Neural crest cell (in vitro differentiated cells): Measurements from ENCODE around the gene TTLL7. TPM values are rescaled to one million over a fixed set of nuclear protein-coding genes. Genes with fewer than 3 reads are reported as not detected.

ENCODE experiments used
- DNase-seq: peaks from one replicate; pipeline ENCODE4 v3.0.0; 2021; ENCODE audit warnings: low read depth, mixed read lengths, low spot score
- H3K27ac Mint-ChIP-seq: one replicate; pipeline ENCODE4 v1.8.0; 2021; ENCODE audit warnings: mild to moderate bottlenecking, mixed read lengths; ENCODE audit not compliant: unreplicated experiment
- H3K27me3 Mint-ChIP-seq: 2 replicates; pipeline ENCODE4 v1.8.0; 2021; ENCODE audit warnings: low read depth, mild to moderate bottlenecking, mixed read lengths
- H3K36me3 Mint-ChIP-seq: 2 replicates; pipeline ENCODE4 v1.8.0; 2021; ENCODE audit warnings: low read depth, mild to moderate bottlenecking, mixed read lengths
- H3K4me1 Mint-ChIP-seq: 2 replicates; pipeline ENCODE4 v1.8.0; 2021; ENCODE audit warnings: mixed read lengths
- H3K4me3 Mint-ChIP-seq: one replicate; pipeline ENCODE4 v1.8.0; 2021; ENCODE audit warnings: mild to moderate bottlenecking, mixed read lengths
- H3K9me3 Mint-ChIP-seq: 2 replicates; pipeline ENCODE4 v1.8.0; 2021; ENCODE audit warnings: mixed read lengths
- CTCF ChIP-seq: fragments of 200-600 bp; sonication (generic); conservative IDR thresholded peaks from 2 replicates; pipeline ENCODE4 v1.5.0; 2021; ENCODE audit warnings: antibody characterized with exemption, mild to moderate bottlenecking
- total RNA-seq: library from RNA; stranded (reverse); gene quantifications from 2 replicates; pipeline ENCODE4 v1.2.1, GENCODE V29; 2021

Gene TTLL7
- total RNA-seq, 1 donor from 2014 or later = 10.5 TPM

DNA sequence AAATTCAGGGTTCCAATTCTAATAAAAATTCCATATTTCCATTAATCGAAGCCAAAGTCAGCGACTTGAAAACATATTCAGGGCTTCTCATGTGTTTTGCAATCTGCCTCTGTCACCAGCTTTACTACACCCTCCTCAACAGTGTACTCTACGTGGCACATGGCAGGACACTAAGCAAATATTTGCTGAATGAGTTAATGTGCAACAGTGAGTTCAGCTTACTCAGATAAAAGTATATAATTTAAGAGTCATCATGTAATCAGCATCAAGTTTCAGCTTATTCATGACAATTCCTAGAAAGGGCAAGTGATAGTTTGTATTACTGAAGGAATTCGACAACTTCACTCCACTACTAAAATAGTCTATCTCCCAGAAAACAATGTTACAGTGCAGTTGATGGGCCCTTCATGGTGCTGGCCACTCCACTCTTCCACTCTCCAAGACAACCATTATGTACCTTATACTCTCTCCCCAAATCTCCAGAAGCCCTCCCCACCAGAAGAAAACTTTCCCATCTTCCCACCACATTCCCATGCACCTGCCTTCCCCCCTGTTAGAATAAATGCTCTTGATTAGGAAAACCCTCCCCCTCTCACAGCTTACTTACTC is 97.3 kb downstream of the TTLL7 start:
- H3K4me3 Mint-ChIP-seq = no peak overlapping the region
- no peak for TF ChIP-seq CTCF
- no peaks in the 10 kb centered on the region for H3K4me1 Mint-ChIP-seq
- no peaks in the 10 kb centered on the region for H3K36me3 Mint-ChIP-seq
- no peak for DNase-seq
- peak overlapping the region; percentile 4 for H3K27ac Mint-ChIP-seq
- H3K9me3 Mint-ChIP-seq = no peaks in the 10 kb centered on the region
- no peaks in the 10 kb centered on the region for H3K27me3 Mint-ChIP-seq

DNA sequence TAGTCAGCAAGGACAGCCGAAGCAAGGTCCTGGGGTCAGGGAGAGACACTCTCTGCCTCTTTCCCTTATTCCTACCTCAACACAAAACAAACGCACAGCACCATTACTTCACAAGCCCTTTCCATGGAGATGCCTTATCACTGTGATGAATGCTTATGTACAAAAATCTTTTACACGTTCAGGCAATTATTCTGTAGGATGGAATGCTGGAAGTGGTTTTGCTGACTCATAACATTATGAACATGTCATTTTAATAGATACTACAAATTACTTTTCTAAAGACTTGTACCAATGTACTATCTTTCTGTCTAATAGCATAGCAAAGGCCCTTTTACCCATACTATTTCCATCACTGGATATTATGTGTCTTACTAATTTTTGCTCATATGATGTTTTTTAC is 98.4 kb downstream of the TTLL7 start:
- Mint-ChIP-seq H3K27ac (no peak overlapping the region), H3K4me3 (no peak overlapping the region), H3K27me3 (no peaks in the 10 kb centered on the region), H3K36me3 (no peaks in the 10 kb centered on the region), H3K4me1 (no peaks in the 10 kb centered on the region), H3K9me3 (no peaks in the 10 kb centered on the region)
- no peak for TF ChIP-seq CTCF
- DNase-seq = no peak

DNA sequence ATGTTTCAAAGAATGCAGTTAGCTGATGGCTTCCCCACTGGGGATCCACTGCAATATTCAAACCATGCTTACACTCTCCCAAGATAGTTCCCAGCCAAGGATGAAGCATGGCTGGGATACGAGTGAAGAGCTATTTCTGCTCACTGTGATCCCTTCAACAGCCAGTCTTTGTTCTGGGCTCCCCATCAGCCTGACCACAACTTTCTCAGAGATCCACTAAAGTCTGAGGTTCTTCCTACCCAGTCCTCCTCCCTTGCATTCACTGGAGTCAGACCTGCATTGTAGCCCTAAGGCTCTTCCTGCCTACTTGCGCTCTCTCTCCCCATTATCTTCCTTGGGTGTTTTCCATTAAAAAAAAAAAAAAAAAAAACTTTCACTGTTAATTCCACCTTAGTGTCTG is 101.4 kb downstream of the TTLL7 start:
- Mint-ChIP-seq H3K36me3 (no peaks in the 10 kb centered on the region), H3K4me1 (no peaks in the 10 kb centered on the region), H3K4me3 (no peak overlapping the region), H3K27ac (no peak overlapping the region), H3K27me3 (no peaks in the 10 kb centered on the region), H3K9me3 (no peaks in the 10 kb centered on the region)
- no peak for DNase-seq
- no peak for TF ChIP-seq CTCF

DNA sequence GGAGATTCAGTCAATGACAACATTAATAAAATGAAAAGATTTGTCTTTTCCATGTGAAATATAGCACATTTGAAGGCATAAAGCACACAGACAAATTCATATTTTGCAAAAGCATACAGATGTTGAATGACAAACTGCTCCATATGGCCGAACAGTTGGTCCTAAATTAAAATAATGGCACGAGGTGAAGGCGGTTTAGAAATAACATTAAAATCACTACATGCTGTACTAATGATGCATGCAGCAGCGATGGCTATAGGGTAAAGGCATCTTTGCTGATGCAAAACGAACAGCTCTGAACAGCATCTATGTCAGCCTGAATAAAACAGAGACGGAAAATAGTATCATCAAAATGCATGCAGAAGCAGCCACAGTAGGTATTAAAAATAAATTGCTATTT is 102.6 kb downstream of the TTLL7 start:
- no peaks in the 10 kb centered on the region for H3K9me3 Mint-ChIP-seq
- H3K4me3 Mint-ChIP-seq = no peak overlapping the region
- TF ChIP-seq CTCF = no peak
- no peak overlapping the region for H3K27ac Mint-ChIP-seq
- no peaks in the 10 kb centered on the region for H3K27me3 Mint-ChIP-seq
- H3K36me3 Mint-ChIP-seq = no peaks in the 10 kb centered on the region
- DNase-seq = no peak
- H3K4me1 Mint-ChIP-seq = no peaks in the 10 kb centered on the region

GRCh38 chr1:83889707-83890106 is 109.2 kb downstream of the TTLL7 start:
- Mint-ChIP-seq H3K4me3 (no peak overlapping the region), H3K36me3 (peaks cover 5% of the 10 kb centered on the region), H3K27ac (no peak overlapping the region), H3K4me1 (no peaks in the 10 kb centered on the region), H3K9me3 (no peaks in the 10 kb centered on the region), H3K27me3 (no peaks in the 10 kb centered on the region)
- no peak for DNase-seq
- no peak for TF ChIP-seq CTCF
